ENCODE results near the gene DNAJC10. TPM values are rescaled to one million over a fixed set of nuclear protein-coding genes. Genes with fewer than 3 reads are reported as not detected.

Gene DNAJC10
- total and polyA plus RNA-seq, 9 of the 15 experiments (the other 6 are each of a cell fraction or from before 2014, with no cell fraction given), result 9.8 to 77.7 (median 57.3) TPM

GRCh38 chr2:182672466-182673165 lies 43.4 kb upstream of the DNAJC10 start (continued):
- no peak for TF ChIP-seq REST (IDR thresholded peaks at IDR 0.05; ENCODE audit: borderline replicate concordance)
- no peak for TF ChIP-seq REST (CRISPR knock-in tag; IDR thresholded peaks at IDR 0.05; ENCODE audit: low read depth)
- TF ChIP-seq ZNF3 (CRISPR knock-in tag; IDR thresholded peaks at IDR 0.05), result no peak
- no peak for TF ChIP-seq ESRRB (CRISPR knock-in tag; IDR thresholded peaks at IDR 0.05; ENCODE audit: borderline replicate concordance)
- TF ChIP-seq ZNF655 (CRISPR knock-in tag; IDR thresholded peaks at IDR 0.05), result no peak
- no peak for TF ChIP-seq SMARCC2 (IDR thresholded peaks at IDR 0.05; ENCODE audit: low read depth)
- TF ChIP-seq ZKSCAN3 (CRISPR knock-in tag; IDR thresholded peaks at IDR 0.05), result no peak
- TF ChIP-seq, protein P1, sequence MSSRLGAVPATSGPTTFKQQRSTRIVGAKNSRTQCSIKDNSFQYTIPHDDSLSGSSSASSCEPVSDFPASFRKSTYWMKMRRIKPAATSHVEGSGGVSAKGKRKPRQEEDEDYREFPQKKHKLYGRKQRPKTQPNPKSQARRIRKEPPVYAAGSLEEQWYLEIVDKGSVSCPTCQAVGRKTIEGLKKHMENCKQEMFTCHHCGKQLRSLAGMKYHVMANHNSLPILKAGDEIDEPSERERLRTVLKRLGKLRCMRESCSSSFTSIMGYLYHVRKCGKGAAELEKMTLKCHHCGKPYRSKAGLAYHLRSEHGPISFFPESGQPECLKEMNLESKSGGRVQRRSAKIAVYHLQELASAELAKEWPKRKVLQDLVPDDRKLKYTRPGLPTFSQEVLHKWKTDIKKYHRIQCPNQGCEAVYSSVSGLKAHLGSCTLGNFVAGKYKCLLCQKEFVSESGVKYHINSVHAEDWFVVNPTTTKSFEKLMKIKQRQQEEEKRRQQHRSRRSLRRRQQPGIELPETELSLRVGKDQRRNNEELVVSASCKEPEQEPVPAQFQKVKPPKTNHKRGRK (tag; IDR thresholded peaks at IDR 0.05), result no peak
- TF ChIP-seq EGR1 (conservative IDR thresholded peaks at IDR 0.05), result no peak
- no peak for TF ChIP-seq ELF2 (CRISPR knock-in tag; IDR thresholded peaks at IDR 0.05)
- no peak for TF ChIP-seq ZNF408 (CRISPR knock-in tag; IDR thresholded peaks at IDR 0.05; ENCODE audit: low read depth)
- no peak for TF ChIP-seq PHF21A (IDR thresholded peaks at IDR 0.05; ENCODE audit: borderline replicate concordance, low read depth)
- TF ChIP-seq, protein P2, sequence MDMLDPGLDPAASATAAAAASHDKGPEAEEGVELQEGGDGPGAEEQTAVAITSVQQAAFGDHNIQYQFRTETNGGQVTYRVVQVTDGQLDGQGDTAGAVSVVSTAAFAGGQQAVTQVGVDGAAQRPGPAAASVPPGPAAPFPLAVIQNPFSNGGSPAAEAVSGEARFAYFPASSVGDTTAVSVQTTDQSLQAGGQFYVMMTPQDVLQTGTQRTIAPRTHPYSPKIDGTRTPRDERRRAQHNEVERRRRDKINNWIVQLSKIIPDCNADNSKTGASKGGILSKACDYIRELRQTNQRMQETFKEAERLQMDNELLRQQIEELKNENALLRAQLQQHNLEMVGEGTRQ (CRISPR knock-in tag; IDR thresholded peaks at IDR 0.05), result peak; percentile 54
- TF ChIP-seq EP300 (IDR thresholded peaks at IDR 0.05; ENCODE audit: low read length), result no peak
- TF ChIP-seq ZNF165 (CRISPR knock-in tag; IDR thresholded peaks at IDR 0.05; ENCODE audit: borderline replicate concordance), result no peak
- no peak for TF ChIP-seq CEBPG (CRISPR knock-in tag; IDR thresholded peaks at IDR 0.05)
- TF ChIP-seq CEBPG (tag; conservative IDR thresholded peaks at IDR 0.05 in 1 of 2, IDR thresholded peaks at IDR 0.05 in 1 of 2), result no peak
